Endothelial cell of umbilical vein (primary cell): ENCODE data around the gene CHCHD4. TPM values are rescaled to one million over a fixed set of nuclear protein-coding genes. Genes with fewer than 3 reads are reported as not detected.
"Not testable (repeated sequence)": the region's sequence is repeated elsewhere in the genome, so short reads cannot be mapped to it uniquely, and the experiment has no call there.

ENCODE experiments used
- BruUV-seq: library from RNA; stranded (reverse); fragments of 400-500 nt; replicated peaks from 2 replicates; lab custom pipeline; 2021; lab: Mats Ljungman, UMichigan
- CTCF ChIA-PET: fragments of 300-600, 350-600 bp; sonication (Branson Sonifier 250); formaldehyde crosslinking; loops from one replicate; lab custom pipeline; 2021; ENCODE audit warnings: antibody characterized with exemption, inconsistent platforms; lab: Charles Lee
- POLR2A ChIA-PET: fragments of 300-600, 350-600 bp; sonication (Branson Sonifier 250); formaldehyde crosslinking; loops from one replicate; lab custom pipeline; 2021; ENCODE audit warnings: antibody characterized with exemption, inconsistent platforms; lab: Charles Lee
- DNase-seq: peaks from one replicate; pipeline ENCODE4 v3.0.0-alpha.2; 2011; ENCODE audit warnings: low read depth, low spot score
- FAIRE-seq: peaks from 2 replicates; lab custom pipeline; 2011; peaks lifted over from hg19 to GRCh38; lab: Jason Lieb, UNC
- H2AFZ ChIP-seq: 2 replicates; pipeline ENCODE4 v1.6.0; 2012; ENCODE audit warnings: low read depth, low read length, control low read depth, inconsistent platforms
- H3K27ac ChIP-seq: 2 replicates; pipeline ENCODE4 v1.5.1; 2011; ENCODE audit warnings: low read depth, mild to moderate bottlenecking, control low read depth, low read length, moderate library complexity; ENCODE audit not compliant: insufficient read depth
- H3K27me3 ChIP-seq, 2 experiments: 2 replicates each; pipeline versions ENCODE4 v1.6.0 to v1.6.1; 2011; ENCODE audit warnings: low read length in 2 of 2, mixed read lengths in 1 of 2; ENCODE audit not compliant: control insufficient read depth in 2 of 2, insufficient read depth in 2 of 2
- H3K36me3 ChIP-seq, 2 experiments: 2 replicates in 1 of 2; 3 replicates in 1 of 2; pipeline ENCODE4 v1.5.1; 2011; ENCODE audit warnings: low read length in 2 of 2, mild to moderate bottlenecking in 1 of 2, moderate library complexity in 1 of 2; ENCODE audit not compliant: control insufficient read depth in 2 of 2, insufficient read depth in 2 of 2; ENCODE audit errors: extremely low read depth in 1 of 2
- H3K4me1 ChIP-seq: 3 replicates; pipeline ENCODE4 v1.5.1; 2011; ENCODE audit warnings: mild to moderate bottlenecking, low read length; ENCODE audit not compliant: control insufficient read depth, insufficient read depth; ENCODE audit errors: extremely low read depth
- H3K4me2 ChIP-seq: 2 replicates; pipeline ENCODE4 v1.6.1; 2011; ENCODE audit warnings: low read length, control low read depth, mixed read lengths; ENCODE audit not compliant: insufficient read depth
- H3K4me3 ChIP-seq, 3 experiments: fragments of 200-600 bp in 1 of 3; sonication (generic), shearing (Covaris generic) in 1 of 3; replicated peaks in 1 of 3; 2 replicates each; pipeline ENCODE4 v1.5.1; 2011 to 2016; ENCODE audit warnings: control low read depth in 3 of 3, low read length in 3 of 3, mild to moderate bottlenecking in 2 of 3, inconsistent platforms in 1 of 3, low read depth in 1 of 3, moderate library complexity in 1 of 3; ENCODE audit not compliant: insufficient read depth in 1 of 3
- H3K79me2 ChIP-seq: 2 replicates; pipeline ENCODE4 v1.6.0; 2012; ENCODE audit warnings: low read length, inconsistent platforms; ENCODE audit not compliant: control insufficient read depth, insufficient read depth
- H3K9ac ChIP-seq: replicated peaks from 2 replicates; pipeline ENCODE3; 2011; ENCODE audit warnings: low read length, control low read depth; ENCODE audit not compliant: insufficient read depth; ENCODE audit errors: extremely low read depth
- H3K9me1 ChIP-seq: replicated peaks from 3 replicates; pipeline ENCODE4 v1.6.0; 2011; ENCODE audit warnings: mild to moderate bottlenecking, low read length; ENCODE audit not compliant: control insufficient read depth, insufficient read depth; ENCODE audit errors: extremely low read depth
- H3K9me3 ChIP-seq: replicated peaks from 2 replicates; pipeline ENCODE4 v1.5.1; 2012; ENCODE audit warnings: low read length, inconsistent platforms; ENCODE audit not compliant: control insufficient read depth, insufficient read depth
- H4K20me1 ChIP-seq: replicated peaks from 2 replicates; pipeline ENCODE3; 2011; ENCODE audit warnings: mild to moderate bottlenecking, low read length; ENCODE audit not compliant: control insufficient read depth, insufficient read depth; ENCODE audit errors: extremely low read depth
- CTCF ChIP-seq, 2 donors: IDR thresholded peaks; 1 replicate in 1 of 2; 2 replicates in 1 of 2; pipeline ENCODE4 v1.5.1; 2011; ENCODE audit warnings: low read length in 2 of 2, mild to moderate bottlenecking in 2 of 2, moderate library complexity in 2 of 2, control low read depth in 1 of 2, inconsistent platforms in 1 of 2, low read depth in 1 of 2; ENCODE audit not compliant: insufficient read depth in 1 of 2; ENCODE audit errors: extremely low read depth in 1 of 2
- EZH2 ChIP-seq: IDR thresholded peaks from 2 replicates; pipeline ENCODE4 v1.6.1; 2012; ENCODE audit warnings: borderline replicate concordance, low read depth, mild to moderate bottlenecking, moderate library complexity, low read length, inconsistent platforms; ENCODE audit not compliant: severe bottlenecking
- FOS ChIP-seq: IDR thresholded peaks from 2 replicates; pipeline ENCODE4 v1.6.1; 2011; ENCODE audit warnings: mild to moderate bottlenecking, low read length, moderate library complexity, borderline replicate concordance; ENCODE audit not compliant: insufficient read depth
- GATA2 ChIP-seq: IDR thresholded peaks from 2 replicates; pipeline ENCODE4 v1.7.0; 2011; ENCODE audit warnings: low read depth, mild to moderate bottlenecking, moderate library complexity, mixed read lengths, low read length; ENCODE audit not compliant: insufficient read length, insufficient read depth
- JUN ChIP-seq: IDR thresholded peaks from 2 replicates; pipeline ENCODE4 v1.6.1; 2011; ENCODE audit warnings: borderline replicate concordance, low read depth; ENCODE audit not compliant: insufficient read length, insufficient read depth
- MYC ChIP-seq: IDR thresholded peaks from one replicate; pipeline ENCODE4 v1.6.1; 2011; ENCODE audit warnings: mild to moderate bottlenecking, low read depth, low read length
- POLR2A ChIP-seq: IDR thresholded peaks from 2 replicates; pipeline ENCODE4 v1.6.1; 2012; ENCODE audit warnings: low read depth, mild to moderate bottlenecking, control low read depth, low read length
- POLR2AphosphoS5 ChIP-seq: IDR thresholded peaks from 2 replicates; pipeline ENCODE4 v1.6.1; 2012; ENCODE audit warnings: low read depth, mild to moderate bottlenecking, control low read depth, low read length, moderate library complexity; ENCODE audit not compliant: insufficient read depth
- dilution Hi-C: fragments of 300-500 bp; cut with MboI; formaldehyde crosslinking; loops from one replicate; pipeline ENCODE4 v1.15.0; 2019; ENCODE audit warnings: low sequenced_read_pairs; ENCODE audit not compliant: extremely low pct_ligation_motif_present
- intact Hi-C: fragments of 100-400 bp; cut with micrococcal nuclease; formaldehyde crosslinking; loops from one replicate; pipeline ENCODE4 v1.10.0; 2022
- polyA plus RNA-seq, 4 experiments: library from polyadenylated mRNA; depleted of rRNA in 3 of 4; stranded (reverse) in 3 of 4; unstranded in 1 of 4; fragments of >200 nt; gene quantifications; 2 replicates each; pipeline versions ENCODE4 v1.2.1 to v1.2.3, GENCODE V29; 2011 to 2012; ENCODE audit warnings: missing spikeins in 1 of 4
- total RNA-seq: library from RNA; stranded (reverse); gene quantifications from 2 replicates; pipeline ENCODE4 v1.2.3, GENCODE V29; 2021
- TF ChIP-seq, protein P1 (sequence below): IDR thresholded peaks from 2 replicates; pipeline ENCODE4 v1.6.1; 2011; ENCODE audit not compliant: insufficient read depth, insufficient read length

CHCHD4 gene
- total and polyA plus RNA-seq, 2 donors (not counting 3 experiments of a cell fraction or from before 2014, with no cell fraction given), result 8.5 to 13.6 TPM

GRCh38 chr3:14110699-14111098 is 14.0 kb downstream of the CHCHD4 start:
- FAIRE-seq (no peak), DNase-seq (no peak)
- POLR2A ChIA-PET, result no interaction called here
- Histone ChIP-seq H2AFZ (no peak overlapping the region), H3K27me3 (no peaks in the 10 kb centered on the region), H3K4me2 (no peak overlapping the region), H3K9me3 (no peaks in the 10 kb centered on the region), H3K27ac (no peak overlapping the region), H3K36me3 (peaks cover 0 to 6% of the 10 kb centered on the region in 2 experiments), H4K20me1 (no peaks in the 10 kb centered on the region), H3K9ac (no peak overlapping the region), H3K79me2 (no peaks in the 10 kb centered on the region), H3K4me1 (no peaks in the 10 kb centered on the region), H3K9me1 (no peaks in the 10 kb centered on the region), H3K4me3 (no peak overlapping the region)
- no peak for TF ChIP-seq MYC
- TF ChIP-seq, protein P1, sequence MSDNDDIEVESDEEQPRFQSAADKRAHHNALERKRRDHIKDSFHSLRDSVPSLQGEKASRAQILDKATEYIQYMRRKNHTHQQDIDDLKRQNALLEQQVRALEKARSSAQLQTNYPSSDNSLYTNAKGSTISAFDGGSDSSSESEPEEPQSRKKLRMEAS, result no peak
- TF ChIP-seq CTCF (IDR thresholded peaks at IDR 0.05; ENCODE audit: extremely low read depth in 1 of 2, insufficient read depth in 1 of 2, low read depth in 1 of 2, low read length in 2 of 2), result no peak
- TF ChIP-seq POLR2A, result no peak
- no peak for TF ChIP-seq POLR2AphosphoS5
- TF ChIP-seq FOS, result no peak
- TF ChIP-seq EZH2, result no peak
- no peak for TF ChIP-seq GATA2
- TF ChIP-seq JUN, result no peak
- intact Hi-C loops, result no loop called here
- dilution Hi-C loops, result no loop called here
- CTCF ChIA-PET, result interaction anchor here (2.0 kb wide), 1 partner anchor 214 kb away, joined by 5 read pairs; no protein-coding TSS in a partner anchor
- BruUV-seq, result no TSS peak

GRCh38 chr3:14109821-14110220 is 14.8 kb downstream of the CHCHD4 start:
- H3K9ac ChIP-seq, FAIRE-seq, H2AFZ ChIP-seq, H3K4me2 ChIP-seq, H4K20me1 ChIP-seq, H3K4me1 ChIP-seq, H3K27me3 ChIP-seq, dilution Hi-C loops, H3K4me3 ChIP-seq, H3K9me3 ChIP-seq, intact Hi-C loops, POLR2A ChIA-PET, H3K79me2 ChIP-seq, DNase-seq, BruUV-seq, H3K9me1 ChIP-seq, H3K27ac ChIP-seq, H3K36me3 ChIP-seq: not testable (repeated sequence)
- CTCF ChIA-PET, result interaction anchor here (2.0 kb wide), 1 partner anchor 213 kb away, joined by 5 read pairs; no protein-coding TSS in a partner anchor
